Measurements from ENCODE around the gene JAK2.
A peak's percentile ranks its signal among the peaks of the same experiment; 100 is the strongest.
"Not testable (repeated sequence)": the region's sequence is repeated elsewhere in the genome, so short reads cannot be mapped to it uniquely, and the experiment has no call there.

The JAK2 gene

DNA sequence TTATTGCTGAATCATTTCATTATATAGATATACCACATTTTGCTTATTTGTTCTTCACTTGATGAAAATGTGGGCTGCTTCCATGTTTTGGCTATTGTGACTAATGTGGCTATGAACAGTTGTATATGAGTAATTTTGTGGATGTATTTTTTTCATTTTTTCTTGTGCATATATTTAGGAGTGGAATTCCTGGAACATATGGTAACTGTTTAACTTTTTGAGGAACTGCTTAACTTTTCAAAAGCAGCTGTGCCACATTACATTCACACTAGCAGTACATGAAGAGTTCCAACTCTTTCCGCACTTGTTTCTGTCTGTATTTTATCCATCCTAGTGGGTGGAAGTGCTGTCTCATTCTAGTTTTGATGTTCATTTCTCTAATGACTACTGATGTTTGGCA is 67.8 kb downstream of the JAK2 start:
- H3K27ac ChIP-seq: no peak overlapping the region
- no peak for TF ChIP-seq CTCF (conservative IDR thresholded peaks at IDR 0.05)

GRCh38 chr9:5062631-5063030 is 77.6 kb downstream of the JAK2 start:
- no peak overlapping the region for H3K27ac ChIP-seq
- TF ChIP-seq CTCF (conservative IDR thresholded peaks at IDR 0.05): no peak

- TF ChIP-seq CTCF (conservative IDR thresholded peaks at IDR 0.05): no peak
Measured at GRCh38 chr9:5072871-5073270, 87.8 kb downstream of the JAK2 start.

GRCh38 chr9:5073701-5074100 is 88.6 kb downstream of the JAK2 start:
- no peak overlapping the region for H3K27ac ChIP-seq
- TF ChIP-seq CTCF (conservative IDR thresholded peaks at IDR 0.05): peak; percentile 23; the same call in 1 of the 2 replicates

More at GRCh38 chr9:5072871-5073270, 87.8 kb downstream of the JAK2 start:
- no peak overlapping the region for H3K27ac ChIP-seq

DNA sequence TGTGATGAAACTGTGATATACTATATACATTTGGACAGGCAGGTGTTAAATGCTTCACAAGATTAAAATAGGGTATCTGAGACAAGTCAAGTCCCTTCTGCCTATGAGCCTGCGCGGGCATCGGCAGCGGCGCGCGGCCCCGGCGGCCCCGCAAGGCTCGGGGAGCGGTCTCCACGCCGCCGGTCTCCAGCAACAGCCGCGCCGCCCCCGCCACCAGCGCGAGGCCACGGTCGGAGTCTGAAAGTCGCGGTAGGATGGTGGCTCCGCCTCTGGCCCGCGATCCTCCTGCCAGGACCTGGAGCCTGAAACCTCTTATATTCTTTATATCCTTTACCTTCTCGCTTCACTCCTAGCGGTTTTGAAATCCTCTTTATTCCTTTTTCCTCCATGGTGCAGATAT is 100.9 kb downstream of the JAK2 start:
- no peak overlapping the region for H3K27ac ChIP-seq
- no peak for TF ChIP-seq CTCF (conservative IDR thresholded peaks at IDR 0.05)

GRCh38 chr9:5089737-5090136 is 104.7 kb downstream of the JAK2 start:
- TF ChIP-seq CTCF (conservative IDR thresholded peaks at IDR 0.05): no peak
- no peak overlapping the region for H3K27ac ChIP-seq

GRCh38 chr9:5095795-5096194 is 110.7 kb downstream of the JAK2 start:
- no peak for TF ChIP-seq CTCF (conservative IDR thresholded peaks at IDR 0.05)
- H3K27ac ChIP-seq: no peak overlapping the region

DNA sequence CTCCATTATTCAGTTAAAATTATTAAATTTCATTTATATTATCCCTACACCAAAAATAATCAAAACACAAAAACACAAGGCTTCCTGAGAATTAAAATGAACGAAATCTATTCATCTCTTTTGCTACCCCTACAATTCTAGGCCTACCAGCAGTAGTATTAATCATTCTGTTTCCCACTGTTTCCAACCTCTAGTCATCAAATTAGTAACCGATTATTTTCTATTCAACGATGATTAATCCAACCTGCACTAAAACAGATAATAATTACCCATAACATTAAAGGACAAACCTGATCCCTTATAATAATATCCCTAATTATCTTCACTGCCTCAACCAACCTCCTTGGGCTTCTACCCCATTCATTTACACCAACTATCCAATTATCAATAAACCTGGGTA is 114.4 kb downstream of the JAK2 start:
- H3K27ac ChIP-seq: no peak overlapping the region
- TF ChIP-seq CTCF (conservative IDR thresholded peaks at IDR 0.05): no peak

- not testable (repeated sequence) for H3K27ac ChIP-seq
Measured at GRCh38 chr9:5101127-5101526, 116.1 kb downstream of the JAK2 start.

DNA sequence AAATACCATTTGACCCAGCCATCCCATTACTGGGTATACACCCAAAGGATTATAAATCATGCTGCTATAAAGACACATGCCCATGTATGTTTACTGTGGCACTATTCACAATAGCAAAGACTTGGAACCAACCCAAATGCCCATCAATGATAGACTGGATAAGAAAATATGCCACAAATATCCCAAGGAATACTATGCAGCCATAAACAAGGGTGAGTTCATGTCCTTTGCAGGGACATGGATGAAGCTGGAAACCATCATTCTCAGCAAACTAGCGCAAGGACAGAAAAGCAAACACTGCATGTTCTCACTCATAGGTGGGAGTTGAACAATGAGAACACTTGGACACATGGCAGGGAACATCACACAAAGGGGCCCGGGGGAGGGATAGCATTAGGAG is 121.4 kb downstream of the JAK2 start:
- not testable (repeated sequence) for H3K27ac ChIP-seq
